Mesendoderm (in vitro differentiated cells): Measurements from ENCODE around the gene DNAAF8.

Experiments used
- DNase-seq: peaks from one replicate; pipeline ENCODE4 v3.0.0; 2013
- H2AK5ac ChIP-seq: 2 replicates; pipeline ENCODE4 v1.6.1; 2013; ENCODE audit warnings: low read length, inconsistent platforms
- H2BK120ac ChIP-seq: 2 replicates; pipeline ENCODE4 v1.6.1; 2013; ENCODE audit warnings: low read depth, mild to moderate bottlenecking, low read length, moderate library complexity, mixed read lengths
- H2BK15ac ChIP-seq: replicated peaks from 2 replicates; pipeline ENCODE4 v1.6.1; 2013; ENCODE audit warnings: low read depth, mild to moderate bottlenecking, moderate library complexity
- H2BK5ac ChIP-seq: 2 replicates; pipeline ENCODE4 v1.6.1; 2013; ENCODE audit warnings: low read length, inconsistent platforms
- H3K18ac ChIP-seq: 2 replicates; pipeline ENCODE4 v1.6.1; 2013; ENCODE audit warnings: mild to moderate bottlenecking, low read length, mixed read lengths
- H3K23ac ChIP-seq: one replicate; pipeline ENCODE4 v1.6.1; 2013; ENCODE audit warnings: low read length
- H3K27ac ChIP-seq: 2 replicates; pipeline ENCODE4 v1.5.1; 2013; ENCODE audit warnings: low read depth, mild to moderate bottlenecking, inconsistent platforms, low read length, moderate library complexity
- H3K27me3 ChIP-seq: 2 replicates; pipeline ENCODE4 v1.6.1; 2013; ENCODE audit warnings: low read length, control low read depth, mild to moderate bottlenecking, inconsistent platforms; ENCODE audit not compliant: insufficient read depth, poor library complexity
- H3K36me3 ChIP-seq: 2 replicates; pipeline ENCODE4 v1.6.1; 2013; ENCODE audit warnings: low read length, inconsistent platforms; ENCODE audit not compliant: control insufficient read depth, insufficient read depth
- H3K4ac ChIP-seq: one replicate; pipeline ENCODE4 v1.6.1; 2013; ENCODE audit warnings: low read depth, mild to moderate bottlenecking, low read length, moderate library complexity
- H3K4me1 ChIP-seq: 2 replicates; pipeline ENCODE4 v1.6.1; 2013; ENCODE audit warnings: low read depth, low read length, inconsistent platforms; ENCODE audit not compliant: control insufficient read depth
- H3K4me2 ChIP-seq: 2 replicates; pipeline ENCODE4 v1.6.1; 2013; ENCODE audit warnings: low read length
- H3K4me3 ChIP-seq: 2 replicates; pipeline ENCODE4 v1.5.1; 2013; ENCODE audit warnings: mild to moderate bottlenecking, low read length
- H3K56ac ChIP-seq: one replicate; pipeline ENCODE4 v1.6.1; 2013; ENCODE audit warnings: low read length
- H3K79me1 ChIP-seq: 2 replicates; pipeline ENCODE4 v1.6.1; 2013; ENCODE audit warnings: low read length, inconsistent platforms
- H3K79me2 ChIP-seq: 2 replicates; pipeline ENCODE4 v1.6.1; 2013; ENCODE audit warnings: mild to moderate bottlenecking, low read length; ENCODE audit not compliant: control insufficient read depth, insufficient read depth
- H3K9ac ChIP-seq: 2 replicates; pipeline ENCODE4 v1.6.1; 2013; ENCODE audit warnings: low read length, inconsistent platforms
- H4K5ac ChIP-seq: one replicate; pipeline ENCODE4 v1.6.1; 2013; ENCODE audit warnings: low read length
- H4K8ac ChIP-seq: one replicate; pipeline ENCODE4 v1.6.1; 2013; ENCODE audit warnings: low read depth, mild to moderate bottlenecking, control low read depth, low read length, moderate library complexity
- WGBS: extraction: QIAGEN DNeasy Blood & Tissue Kit; methylation state at CpG from one replicate; pipeline ENCODE4 v1.1.7; 2013; ENCODE audit warnings: low lambda C conversion rate, missing lambda C conversion rate; ENCODE audit not compliant: insufficient coverage; ENCODE audit errors: extremely low coverage; 5-methylcytosine and 5-hydroxymethylcytosine counted together

The DNAAF8 gene

DNA sequence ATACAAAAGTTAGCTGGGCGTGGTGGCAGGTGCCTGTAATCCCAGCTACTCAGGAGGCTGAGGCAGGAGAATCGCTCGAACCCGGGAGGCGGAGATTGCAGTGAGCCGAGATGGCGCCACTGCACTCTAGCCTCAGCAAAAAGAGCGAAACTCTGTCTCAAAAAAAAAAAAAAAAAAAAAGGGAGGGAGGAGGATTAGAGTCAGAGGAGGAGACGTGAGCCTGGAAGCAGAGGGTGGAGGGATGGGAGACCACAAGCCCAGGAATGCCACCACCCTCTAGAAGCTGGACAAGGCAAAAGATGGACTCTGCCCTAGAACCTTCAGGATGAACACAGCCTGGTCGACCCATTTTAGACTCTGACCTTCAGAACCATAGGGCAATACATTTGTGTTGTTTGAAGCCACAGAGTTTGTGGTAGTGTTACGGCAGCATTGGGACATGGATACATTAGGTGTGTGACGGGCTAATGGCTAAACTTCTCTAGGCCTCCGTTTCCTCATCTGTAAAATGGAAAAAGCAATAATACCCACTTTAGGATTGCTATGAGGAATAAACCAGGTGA lies 58.7 kb downstream of the DNAAF8 start:
- H3K36me3 ChIP-seq, result no peaks in the 10 kb centered on the region
- no peaks in the 10 kb centered on the region for H3K79me2 ChIP-seq
- H3K79me1 ChIP-seq, result no peaks in the 10 kb centered on the region
- no peak overlapping the region for H2BK120ac ChIP-seq
- H2BK15ac ChIP-seq, result no peak overlapping the region
- no peak overlapping the region for H4K5ac ChIP-seq
- H2BK5ac ChIP-seq, result no peak overlapping the region
- H3K4me1 ChIP-seq, result no peaks in the 10 kb centered on the region
- no peak overlapping the region for H3K9ac ChIP-seq
- no peak overlapping the region for H3K56ac ChIP-seq
- no peak for DNase-seq
- no peak overlapping the region for H3K4me2 ChIP-seq
- no peak overlapping the region for H3K18ac ChIP-seq
- no CpG with 5 or more reads among the region's 13 CpGs for WGBS
- H3K4me3 ChIP-seq, result no peak overlapping the region
- H3K27me3 ChIP-seq, result no peaks in the 10 kb centered on the region
- H2AK5ac ChIP-seq, result no peak overlapping the region
- no peak overlapping the region for H3K23ac ChIP-seq
- no peak overlapping the region for H4K8ac ChIP-seq
- no peak overlapping the region for H3K27ac ChIP-seq
- H3K4ac ChIP-seq, result no peak overlapping the region

DNA sequence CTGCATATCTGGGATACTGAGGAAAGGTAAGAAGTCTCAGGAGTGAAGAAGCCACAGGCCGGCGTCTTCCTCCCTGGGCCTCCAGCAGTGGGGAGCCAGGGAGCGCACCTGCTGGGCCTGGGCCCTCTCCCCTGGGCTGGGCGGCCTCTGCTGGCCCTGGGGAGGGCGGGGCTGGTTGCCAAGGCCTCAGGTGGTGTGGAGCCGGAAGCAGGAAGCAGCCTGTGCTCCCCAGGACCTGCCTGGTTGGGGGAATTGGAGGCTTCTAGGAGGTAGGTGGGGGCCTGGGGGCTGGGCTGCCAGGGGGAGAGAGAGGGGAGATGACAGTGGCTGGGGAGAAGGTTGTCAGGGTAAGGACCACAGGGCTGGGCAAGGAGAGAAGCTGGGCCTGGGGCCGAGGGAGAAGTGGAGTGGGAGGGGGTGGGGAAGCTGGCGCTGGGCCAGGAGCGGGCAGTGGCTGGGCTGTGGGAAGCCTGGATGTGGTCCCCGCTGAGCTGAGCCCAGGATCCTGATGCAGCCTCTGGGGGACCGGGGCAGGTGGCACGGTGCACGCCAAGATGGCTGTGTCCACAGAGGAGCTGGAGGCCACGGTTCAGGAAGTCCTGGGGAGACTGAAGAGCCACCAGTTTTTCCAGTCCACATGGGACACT lies 61.0 kb downstream of the DNAAF8 start, which contains the start of gene SMIM22:
Gene SMIM22 (plus strand): TSS at position 189 of the 647 bp plus-strand sequence. CDS start 366 bp downstream, at position 555.
- Histone ChIP-seq H3K56ac (no peak within 1 kb of the TSS), H3K4me1 (no peaks in the 10 kb centered on the region), H2BK120ac (no peak within 1 kb of the TSS), H3K4me3 (no peak within 1 kb of the TSS), H3K79me1 (no peaks in the 10 kb centered on the region), H4K8ac (no peak within 1 kb of the TSS), H2AK5ac (no peak within 1 kb of the TSS), H3K27ac (no peak within 1 kb of the TSS), H3K4me2 (no peak within 1 kb of the TSS), H2BK5ac (no peak within 1 kb of the TSS), H3K36me3 (no peaks in the 10 kb centered on the region), H3K79me2 (no peaks in the 10 kb centered on the region), H3K27me3 (no peaks in the 10 kb centered on the region), H4K5ac (no peak within 1 kb of the TSS), H3K9ac (no peak within 1 kb of the TSS), H3K4ac (no peak within 1 kb of the TSS), H2BK15ac (no peak within 1 kb of the TSS), H3K23ac (no peak within 1 kb of the TSS), H3K18ac (no peak within 1 kb of the TSS)
- no peak for DNase-seq
- WGBS, result no CpG with 5 or more reads among the region's 14 CpGs

DNA sequence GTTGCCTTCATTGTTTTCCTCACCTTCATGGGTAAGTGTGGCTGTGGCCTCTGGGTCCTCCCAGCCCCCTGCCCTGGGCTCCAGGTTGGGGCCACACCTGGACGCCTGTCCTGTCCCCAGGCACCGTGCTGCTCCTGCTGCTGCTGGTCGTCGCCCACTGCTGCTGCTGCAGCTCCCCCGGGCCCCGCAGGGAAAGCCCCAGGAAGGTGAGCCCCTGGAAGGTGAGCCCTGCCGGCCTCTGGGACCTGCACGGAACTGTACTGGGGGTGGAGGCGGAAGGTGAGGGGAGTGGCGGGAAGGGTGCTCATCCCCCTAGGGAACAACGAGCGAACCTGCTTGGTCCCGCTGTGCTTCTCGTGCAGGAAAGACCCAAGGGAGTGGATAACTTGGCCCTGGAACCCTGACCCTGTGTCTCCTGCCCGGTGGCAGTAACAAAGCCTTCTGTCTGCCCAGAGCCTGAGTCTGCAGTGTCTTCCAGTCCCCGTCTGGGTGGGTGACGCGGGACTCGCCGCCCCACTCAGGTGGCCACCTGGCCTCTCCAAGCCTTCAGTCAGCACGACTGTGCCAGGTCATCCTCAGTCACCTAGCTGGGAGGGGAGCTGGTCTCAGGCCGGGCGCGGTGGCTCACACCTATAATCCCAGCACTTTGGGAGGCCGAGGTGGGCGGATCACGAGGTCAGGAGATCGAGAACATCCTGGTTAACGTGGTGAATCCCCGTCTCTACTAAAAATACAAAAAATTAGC lies 61.7 kb downstream of the DNAAF8 start:
- Histone ChIP-seq H2BK120ac (no peak overlapping the region), H4K5ac (no peak overlapping the region), H3K4me1 (no peaks in the 10 kb centered on the region), H3K27ac (no peak overlapping the region), H3K27me3 (no peaks in the 10 kb centered on the region), H3K79me1 (no peaks in the 10 kb centered on the region), H3K79me2 (no peaks in the 10 kb centered on the region), H2AK5ac (no peak overlapping the region), H3K23ac (no peak overlapping the region), H4K8ac (no peak overlapping the region), H3K4me3 (no peak overlapping the region), H2BK5ac (no peak overlapping the region), H3K56ac (no peak overlapping the region), H2BK15ac (no peak overlapping the region), H3K4me2 (no peak overlapping the region), H3K36me3 (no peaks in the 10 kb centered on the region), H3K4ac (no peak overlapping the region), H3K9ac (no peak overlapping the region), H3K18ac (no peak overlapping the region)
- no peak for DNase-seq
- WGBS, result no CpG with 5 or more reads among the region's 30 CpGs

DNA sequence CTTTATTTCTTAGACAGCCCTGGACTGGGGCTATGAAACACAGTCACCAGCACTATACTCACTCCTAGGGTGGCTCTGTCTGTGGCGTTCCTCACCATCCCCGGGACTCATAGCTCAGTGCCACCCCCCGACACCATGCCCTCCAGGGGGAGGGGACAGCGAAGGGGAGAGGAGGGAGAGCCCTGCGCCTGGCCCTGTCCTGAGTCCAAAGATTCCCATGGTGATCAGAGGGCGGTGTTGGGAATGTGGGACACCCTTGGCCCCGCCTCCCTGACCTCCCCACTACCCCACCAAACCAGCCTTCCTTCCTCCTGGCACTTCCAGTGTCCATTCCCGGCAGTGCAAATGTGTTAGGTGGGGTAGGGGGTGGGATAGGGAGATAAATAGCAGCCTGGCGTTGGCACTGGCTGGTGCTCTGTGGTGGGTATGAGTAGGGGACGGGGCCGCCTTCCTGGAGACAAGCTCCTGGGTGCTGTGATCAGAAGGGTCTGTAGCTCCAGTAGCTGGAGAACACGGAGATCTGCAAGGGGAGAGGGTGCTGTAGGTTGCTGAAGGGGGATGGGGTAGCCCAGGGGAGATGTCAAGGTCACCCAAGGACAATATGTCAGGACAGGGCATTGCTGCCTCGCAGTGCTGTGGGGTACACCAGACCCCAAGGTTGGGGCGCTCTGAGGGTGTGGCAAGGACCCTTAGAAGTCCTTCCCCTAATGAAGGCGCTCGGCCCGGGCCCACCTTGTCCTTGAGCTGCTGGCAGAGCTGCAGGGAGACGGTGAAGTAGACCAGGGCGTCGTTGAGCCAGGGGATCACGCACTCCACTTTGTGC lies 62.9 kb downstream of the DNAAF8 start:
- Histone ChIP-seq H3K23ac (no peak overlapping the region), H4K5ac (no peak overlapping the region), H3K4me1 (no peaks in the 10 kb centered on the region), H3K4me2 (no peak overlapping the region), H3K36me3 (no peaks in the 10 kb centered on the region), H2BK15ac (no peak overlapping the region), H3K56ac (no peak overlapping the region), H3K79me1 (no peaks in the 10 kb centered on the region), H2BK5ac (no peak overlapping the region), H3K18ac (no peak overlapping the region), H2AK5ac (no peak overlapping the region), H3K27me3 (no peaks in the 10 kb centered on the region), H3K9ac (no peak overlapping the region), H4K8ac (no peak overlapping the region), H2BK120ac (no peak overlapping the region), H3K4ac (no peak overlapping the region), H3K27ac (no peak overlapping the region), H3K4me3 (no peak overlapping the region), H3K79me2 (no peaks in the 10 kb centered on the region)
- WGBS, result no CpG with 5 or more reads among the region's 21 CpGs
- no peak for DNase-seq

DNA sequence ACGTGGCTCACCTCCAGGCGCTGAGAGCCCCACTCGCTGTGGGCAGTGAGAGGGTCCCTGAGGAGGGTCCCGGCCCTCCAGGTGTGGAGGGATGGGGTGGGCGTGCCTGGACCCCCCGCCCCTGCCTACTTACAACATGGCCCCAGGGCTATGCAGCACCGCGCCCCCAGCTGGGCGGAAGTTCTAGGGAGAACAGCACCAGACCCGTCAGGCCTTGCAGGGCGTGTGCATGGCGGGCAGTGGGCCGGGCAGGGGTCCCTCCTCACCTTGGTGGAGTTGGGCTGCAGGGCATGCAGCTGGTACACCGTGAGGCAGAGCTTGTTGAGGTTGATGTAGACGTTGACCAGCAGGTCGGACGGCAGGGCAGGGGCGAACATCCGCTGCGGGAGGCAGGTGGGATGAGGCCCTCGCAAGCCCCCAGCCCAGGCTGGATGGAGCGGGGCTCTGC lies 63.5 kb downstream of the DNAAF8 start:
- Histone ChIP-seq H3K4ac (no peak overlapping the region), H3K27ac (no peak overlapping the region), H4K8ac (no peak overlapping the region), H3K79me1 (no peaks in the 10 kb centered on the region), H3K4me1 (no peaks in the 10 kb centered on the region), H2AK5ac (no peak overlapping the region), H2BK5ac (no peak overlapping the region), H3K36me3 (no peaks in the 10 kb centered on the region), H3K4me2 (no peak overlapping the region), H3K23ac (no peak overlapping the region), H2BK15ac (no peak overlapping the region), H3K79me2 (no peaks in the 10 kb centered on the region), H4K5ac (no peak overlapping the region), H3K27me3 (no peaks in the 10 kb centered on the region), H3K4me3 (no peak overlapping the region), H3K18ac (no peak overlapping the region), H3K56ac (no peak overlapping the region), H3K9ac (no peak overlapping the region), H2BK120ac (no peak overlapping the region)
- DNase-seq, result no peak
- WGBS, result no CpG with 5 or more reads among the region's 22 CpGs
